Measurements from ENCODE around the gene MACROD2. TPM values are rescaled to one million over a fixed set of nuclear protein-coding genes. Genes with fewer than 3 reads are reported as not detected.

Gene MACROD2
- total and polyA plus RNA-seq, 8 donors: 0.78 to 31.3 (median 10.9) TPM; not detected in 1

DNA sequence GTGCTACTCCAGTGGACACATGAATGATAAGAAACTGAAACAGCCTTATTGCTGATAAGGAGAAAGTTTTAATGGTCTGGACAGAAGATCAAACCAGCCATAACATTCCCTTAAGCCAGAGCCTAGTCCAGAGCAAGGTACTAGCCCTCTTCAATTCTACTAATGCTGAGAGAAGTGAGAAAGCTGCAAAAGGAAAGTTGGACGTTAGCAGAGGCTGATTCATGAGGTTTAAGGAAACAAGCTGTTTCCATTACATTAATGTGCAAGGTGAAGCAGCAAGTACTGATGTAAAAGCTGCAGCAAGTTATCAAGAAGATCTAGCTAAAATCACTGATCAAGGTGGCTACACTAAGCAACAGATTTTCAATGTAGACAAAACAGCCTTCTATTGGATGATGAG is 1943.5 kb downstream of the MACROD2 start:
- Histone ChIP-seq H3K9me3 (peaks cover 0 to 15% (median 10%) of the 10 kb centered on the region in 4 donors), H3K27me3 (no peaks in the 10 kb centered on the region), H3K36me3 (no peaks in the 10 kb centered on the region), H3K4me1 (no peaks in the 10 kb centered on the region), H3K27ac (no peak overlapping the region), H3K4me3 (no peak overlapping the region)
- DNase-seq: no peak
- intact Hi-C loops (cut with DNase I; ENCODE audit: low total_unique reads): no loop called here
- TF ChIP-seq, protein P1, sequence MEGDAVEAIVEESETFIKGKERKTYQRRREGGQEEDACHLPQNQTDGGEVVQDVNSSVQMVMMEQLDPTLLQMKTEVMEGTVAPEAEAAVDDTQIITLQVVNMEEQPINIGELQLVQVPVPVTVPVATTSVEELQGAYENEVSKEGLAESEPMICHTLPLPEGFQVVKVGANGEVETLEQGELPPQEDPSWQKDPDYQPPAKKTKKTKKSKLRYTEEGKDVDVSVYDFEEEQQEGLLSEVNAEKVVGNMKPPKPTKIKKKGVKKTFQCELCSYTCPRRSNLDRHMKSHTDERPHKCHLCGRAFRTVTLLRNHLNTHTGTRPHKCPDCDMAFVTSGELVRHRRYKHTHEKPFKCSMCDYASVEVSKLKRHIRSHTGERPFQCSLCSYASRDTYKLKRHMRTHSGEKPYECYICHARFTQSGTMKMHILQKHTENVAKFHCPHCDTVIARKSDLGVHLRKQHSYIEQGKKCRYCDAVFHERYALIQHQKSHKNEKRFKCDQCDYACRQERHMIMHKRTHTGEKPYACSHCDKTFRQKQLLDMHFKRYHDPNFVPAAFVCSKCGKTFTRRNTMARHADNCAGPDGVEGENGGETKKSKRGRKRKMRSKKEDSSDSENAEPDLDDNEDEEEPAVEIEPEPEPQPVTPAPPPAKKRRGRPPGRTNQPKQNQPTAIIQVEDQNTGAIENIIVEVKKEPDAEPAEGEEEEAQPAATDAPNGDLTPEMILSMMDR (IDR thresholded peaks at IDR 0.05): no peak
- no peak for TF ChIP-seq EP300 (IDR thresholded peaks at IDR 0.05)
- TF ChIP-seq POLR2AphosphoS5 (IDR thresholded peaks at IDR 0.05): no peak
- no peak for TF ChIP-seq POLR2A (IDR thresholded peaks at IDR 0.05)
- WGBS, 5 donors: 56 to 83% (median 70%) methylated on average over 1 of the region's 1 CpG

DNA sequence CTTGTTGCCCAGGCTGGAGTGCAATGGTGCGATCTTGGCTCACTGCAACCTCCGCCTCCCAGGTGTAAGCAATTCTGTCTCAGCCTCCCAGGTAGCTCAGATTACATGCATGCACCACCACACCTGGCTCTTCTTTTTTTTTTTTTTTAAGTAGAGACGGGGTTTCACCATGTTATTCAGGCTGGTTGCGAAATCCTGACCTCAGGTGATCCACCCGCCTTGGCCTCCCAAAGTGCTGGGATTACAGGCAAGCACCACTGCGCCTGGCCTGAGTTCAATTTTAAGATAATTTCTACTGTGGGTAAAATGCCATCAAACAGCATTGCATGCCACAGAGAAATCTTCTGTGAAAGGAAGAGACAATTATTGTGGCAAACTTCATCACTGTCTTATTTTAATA is 1944.8 kb downstream of the MACROD2 start:
- Histone ChIP-seq H3K4me3 (no peak overlapping the region), H3K9me3 (peaks cover 0 to 15% (median 10%) of the 10 kb centered on the region in 4 donors), H3K36me3 (no peaks in the 10 kb centered on the region), H3K4me1 (no peaks in the 10 kb centered on the region), H3K27me3 (no peaks in the 10 kb centered on the region), H3K27ac (no peak overlapping the region)
- TF ChIP-seq EP300 (IDR thresholded peaks at IDR 0.05) (no peak), POLR2AphosphoS5 (IDR thresholded peaks at IDR 0.05) (no peak), POLR2A (IDR thresholded peaks at IDR 0.05) (no peak)
- TF ChIP-seq, protein P1 (IDR thresholded peaks at IDR 0.05): no peak
- intact Hi-C loops (cut with DNase I; ENCODE audit: low total_unique reads): no loop called here
- DNase-seq: no peak
- 91 to 96% (median 94%) methylated on average over 6 of the region's 6 CpGs for WGBS, 5 donors

DNA sequence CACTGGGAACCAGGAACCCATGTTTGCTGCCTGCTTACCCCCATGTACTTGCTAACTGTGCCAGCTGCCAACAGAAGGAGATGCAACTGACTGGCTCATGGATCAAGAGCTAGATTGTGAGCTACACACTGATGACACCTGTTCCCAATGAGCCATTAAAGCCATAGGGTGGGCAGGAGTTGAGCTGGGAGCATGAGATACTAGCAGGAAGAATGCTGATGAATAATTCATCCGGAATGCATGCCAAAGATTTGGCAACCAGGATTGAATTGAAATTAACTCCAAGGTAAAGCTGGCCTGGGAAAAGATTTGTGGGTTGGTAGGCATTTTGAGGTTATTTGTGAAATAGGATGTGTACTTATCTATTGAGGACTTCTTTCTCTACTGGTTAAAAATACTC is 1946.8 kb downstream of the MACROD2 start:
- TF ChIP-seq POLR2A (IDR thresholded peaks at IDR 0.05) (no peak), POLR2AphosphoS5 (IDR thresholded peaks at IDR 0.05) (no peak), EP300 (IDR thresholded peaks at IDR 0.05) (no peak)
- TF ChIP-seq, protein P1 (IDR thresholded peaks at IDR 0.05): no peak
- intact Hi-C loops (cut with DNase I; ENCODE audit: low total_unique reads): no loop called here
- Histone ChIP-seq H3K4me1 (no peaks in the 10 kb centered on the region), H3K4me3 (no peak overlapping the region), H3K36me3 (no peaks in the 10 kb centered on the region), H3K9me3 (peaks cover 0 to 15% (median 10%) of the 10 kb centered on the region in 4 donors), H3K27me3 (no peaks in the 10 kb centered on the region), H3K27ac (no peak overlapping the region)
- WGBS, 5 donors: 0 to 55% (median 31%) methylated on average over 1 of the region's 1 CpG
- no peak for DNase-seq

DNA sequence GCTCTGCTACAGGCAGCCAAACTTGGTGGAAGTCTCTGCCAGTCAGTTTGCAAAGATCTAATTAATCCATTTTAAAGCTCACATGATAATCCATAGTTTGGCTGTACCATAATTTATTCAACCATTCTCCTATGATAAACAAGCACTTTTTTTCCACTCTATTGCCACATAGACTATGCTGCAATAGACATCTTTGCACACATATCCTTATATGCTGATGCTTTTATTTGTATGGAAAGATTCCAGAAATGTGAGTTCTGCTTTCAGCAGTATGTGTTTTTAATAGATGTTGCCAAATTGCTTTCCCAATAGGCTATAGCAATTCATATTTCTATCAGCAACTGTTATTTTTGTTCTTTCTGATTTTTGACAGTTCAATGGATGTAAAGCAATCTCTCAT is 1950.0 kb downstream of the MACROD2 start:
- intact Hi-C loops (cut with DNase I; ENCODE audit: low total_unique reads): no loop called here
- Histone ChIP-seq H3K27me3 (no peaks in the 10 kb centered on the region), H3K36me3 (no peaks in the 10 kb centered on the region), H3K4me3 (no peak overlapping the region), H3K9me3 (no peaks in the 10 kb centered on the region), H3K4me1 (no peaks in the 10 kb centered on the region), H3K27ac (no peak overlapping the region)
- TF ChIP-seq POLR2A (IDR thresholded peaks at IDR 0.05) (no peak), POLR2AphosphoS5 (IDR thresholded peaks at IDR 0.05) (no peak), EP300 (IDR thresholded peaks at IDR 0.05) (no peak)
- TF ChIP-seq, protein P1 (IDR thresholded peaks at IDR 0.05): no peak
- DNase-seq: no peak
